Smooth muscle cell (in vitro differentiated cells): ENCODE measurements around the gene ZNF133. TPM values are rescaled to one million over a fixed set of nuclear protein-coding genes. Genes with fewer than 3 reads are reported as not detected.
"Not testable (repeated sequence)": the region's sequence is repeated elsewhere in the genome, so short reads cannot be mapped to it uniquely, and the experiment has no call there.

Experiments
- DNase-seq: peaks from one replicate; lab custom pipeline; 2025; ENCODE audit not compliant: unreplicated experiment; lab: John Stamatoyannopoulos, UW
- H2AFZ ChIP-seq: fragments of 200-600 bp; sonication (generic); 2 replicates; pipeline ENCODE4 v1.6.0; 2016; ENCODE audit warnings: antibody characterized with exemption, low read depth, mild to moderate bottlenecking
- H3F3A ChIP-seq: fragments of 200-600 bp; sonication (generic); 2 replicates; pipeline ENCODE4 v1.6.0; 2017; ENCODE audit warnings: antibody characterized with exemption, low read depth
- H3K27ac ChIP-seq: fragments of 200-600 bp; sonication (generic); 2 replicates; pipeline ENCODE4 v1.5.1; 2016; ENCODE audit warnings: low read depth, mild to moderate bottlenecking
- H3K27me3 ChIP-seq: fragments of 200-600 bp; sonication (generic); 2 replicates; pipeline ENCODE4 v1.6.1; 2016; ENCODE audit warnings: low read depth, mild to moderate bottlenecking
- H3K36me3 ChIP-seq: fragments of 200-600 bp; sonication (generic); 2 replicates; pipeline ENCODE4 v1.5.1; 2016; ENCODE audit warnings: low read depth
- H3K4me1 ChIP-seq: fragments of 200-600 bp; sonication (generic); 2 replicates; pipeline ENCODE4 v1.5.1; 2016; ENCODE audit warnings: low read depth
- H3K4me2 ChIP-seq: fragments of 200-600 bp; sonication (generic); 2 replicates; pipeline ENCODE4 v1.6.0; 2016; ENCODE audit warnings: mild to moderate bottlenecking
- H3K4me3 ChIP-seq: fragments of 200-600 bp; sonication (generic); 2 replicates; pipeline ENCODE4 v1.5.1; 2016; ENCODE audit warnings: mild to moderate bottlenecking
- H3K79me2 ChIP-seq: fragments of 200-600 bp; sonication (generic); 2 replicates; pipeline ENCODE4 v1.6.0; 2016; ENCODE audit warnings: low read depth, mild to moderate bottlenecking
- H3K9ac ChIP-seq: fragments of 200-600 bp; sonication (generic); 2 replicates; pipeline ENCODE4 v1.6.0; 2016; ENCODE audit warnings: low read depth
- H3K9me3 ChIP-seq: fragments of 200-600 bp; sonication (generic); replicated peaks from 2 replicates; pipeline ENCODE4 v1.5.1; 2016; ENCODE audit warnings: low read depth
- H4K20me1 ChIP-seq: fragments of 200-600 bp; sonication (generic); 2 replicates; pipeline ENCODE4 v1.6.0; 2016; ENCODE audit warnings: low read depth
- WGBS: methylation state at CpG from one replicate; pipeline ENCODE4 v1.1.7; 2016; ENCODE audit warnings: low lambda C conversion rate; 5-methylcytosine and 5-hydroxymethylcytosine counted together
- polyA plus RNA-seq: library from polyadenylated mRNA; unstranded; fragments of >200 nt; fragmentation: Nextera tagmentation; extraction: Ambion mirVana; gene quantifications from 2 replicates; pipeline ENCODE4 v1.2.1, GENCODE V29; 2016
- total RNA-seq: library from RNA; depleted of rRNA; stranded (reverse); fragments of >200 nt; gene quantifications from 2 replicates; pipeline ENCODE4 v1.2.3, GENCODE V29; 2014
- TF ChIP-seq, protein P1 (sequence below): fragments of 200-600 bp; sonication (generic); IDR thresholded peaks from 2 replicates; pipeline ENCODE4 v1.5.1; 2017; ENCODE audit warnings: borderline replicate concordance, mild to moderate bottlenecking, antibody characterized with exemption; ENCODE audit not compliant: insufficient read depth, poor library complexity, severe bottlenecking

The ZNF133 gene
- total and polyA plus RNA-seq, 2 experiments from 2014 or later = 12.5 to 22.4 TPM

DNA sequence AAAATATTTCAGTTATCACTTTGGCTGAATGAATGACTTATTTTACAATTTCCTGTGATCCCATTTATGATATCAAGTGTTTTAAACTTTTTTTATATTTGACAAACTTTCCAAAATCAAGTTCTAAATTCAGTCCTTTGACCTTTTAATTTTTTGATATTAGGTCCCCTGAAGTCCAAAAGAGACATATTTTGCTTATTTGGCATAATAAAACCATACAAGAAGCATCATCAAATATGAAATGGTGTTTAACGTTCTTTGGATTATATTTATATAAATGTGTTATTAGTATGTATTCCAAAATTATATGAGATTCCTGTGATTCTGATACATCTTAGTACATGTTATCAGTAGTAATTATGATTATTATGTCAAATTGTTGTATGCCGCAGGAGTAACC is 38.7 kb downstream of the ZNF133 start:
- Histone ChIP-seq H3K36me3 (no peaks in the 10 kb centered on the region), H3F3A (peaks cover 6% of the 10 kb centered on the region), H3K79me2 (no peaks in the 10 kb centered on the region), H3K27ac (no peak overlapping the region), H4K20me1 (no peaks in the 10 kb centered on the region), H3K9ac (no peak overlapping the region), H3K4me2 (no peak overlapping the region), H3K9me3 (peaks cover 14% of the 10 kb centered on the region), H3K4me3 (no peak overlapping the region), H3K27me3 (no peaks in the 10 kb centered on the region), H3K4me1 (peaks cover 15% of the 10 kb centered on the region), H2AFZ (no peak overlapping the region)
- TF ChIP-seq, protein P1, sequence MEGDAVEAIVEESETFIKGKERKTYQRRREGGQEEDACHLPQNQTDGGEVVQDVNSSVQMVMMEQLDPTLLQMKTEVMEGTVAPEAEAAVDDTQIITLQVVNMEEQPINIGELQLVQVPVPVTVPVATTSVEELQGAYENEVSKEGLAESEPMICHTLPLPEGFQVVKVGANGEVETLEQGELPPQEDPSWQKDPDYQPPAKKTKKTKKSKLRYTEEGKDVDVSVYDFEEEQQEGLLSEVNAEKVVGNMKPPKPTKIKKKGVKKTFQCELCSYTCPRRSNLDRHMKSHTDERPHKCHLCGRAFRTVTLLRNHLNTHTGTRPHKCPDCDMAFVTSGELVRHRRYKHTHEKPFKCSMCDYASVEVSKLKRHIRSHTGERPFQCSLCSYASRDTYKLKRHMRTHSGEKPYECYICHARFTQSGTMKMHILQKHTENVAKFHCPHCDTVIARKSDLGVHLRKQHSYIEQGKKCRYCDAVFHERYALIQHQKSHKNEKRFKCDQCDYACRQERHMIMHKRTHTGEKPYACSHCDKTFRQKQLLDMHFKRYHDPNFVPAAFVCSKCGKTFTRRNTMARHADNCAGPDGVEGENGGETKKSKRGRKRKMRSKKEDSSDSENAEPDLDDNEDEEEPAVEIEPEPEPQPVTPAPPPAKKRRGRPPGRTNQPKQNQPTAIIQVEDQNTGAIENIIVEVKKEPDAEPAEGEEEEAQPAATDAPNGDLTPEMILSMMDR = no peak
- no peak for DNase-seq
- WGBS = 98% methylated on average over 2 of the region's 2 CpGs

DNA sequence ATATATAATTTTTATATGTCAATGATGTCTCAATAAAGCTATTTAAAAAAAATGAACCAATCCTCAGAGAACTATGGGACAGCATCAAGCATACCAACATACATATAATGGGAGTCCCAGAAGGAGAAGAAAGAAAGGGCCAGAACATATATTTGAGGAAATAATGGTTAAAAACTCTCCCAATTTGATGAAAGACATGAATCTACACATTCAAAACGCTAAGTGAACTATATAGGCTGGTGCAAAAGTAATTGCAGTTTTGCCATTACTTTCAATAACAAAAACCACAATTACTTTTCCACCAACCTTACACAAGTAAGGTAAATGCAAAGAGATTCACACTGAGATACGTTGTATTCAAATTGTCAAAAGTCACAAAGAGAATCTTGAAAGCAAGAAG is 43.4 kb downstream of the ZNF133 start:
- 88% methylated on average over 2 of the region's 2 CpGs for WGBS
- H3K36me3 ChIP-seq = no peaks in the 10 kb centered on the region
- H2AFZ ChIP-seq = no peak overlapping the region
- H3K27me3 ChIP-seq = no peaks in the 10 kb centered on the region
- TF ChIP-seq, protein P1 = no peak
- H4K20me1 ChIP-seq = no peaks in the 10 kb centered on the region
- H3K4me1 ChIP-seq = no peaks in the 10 kb centered on the region
- H3K4me3 ChIP-seq = no peak overlapping the region
- no peak for DNase-seq
- peaks cover 15% of the 10 kb centered on the region for H3K9me3 ChIP-seq
- H3K27ac ChIP-seq = no peak overlapping the region
- H3K79me2 ChIP-seq = no peaks in the 10 kb centered on the region
- H3K9ac ChIP-seq = no peak overlapping the region
- no peaks in the 10 kb centered on the region for H3F3A ChIP-seq
- no peak overlapping the region for H3K4me2 ChIP-seq

DNA sequence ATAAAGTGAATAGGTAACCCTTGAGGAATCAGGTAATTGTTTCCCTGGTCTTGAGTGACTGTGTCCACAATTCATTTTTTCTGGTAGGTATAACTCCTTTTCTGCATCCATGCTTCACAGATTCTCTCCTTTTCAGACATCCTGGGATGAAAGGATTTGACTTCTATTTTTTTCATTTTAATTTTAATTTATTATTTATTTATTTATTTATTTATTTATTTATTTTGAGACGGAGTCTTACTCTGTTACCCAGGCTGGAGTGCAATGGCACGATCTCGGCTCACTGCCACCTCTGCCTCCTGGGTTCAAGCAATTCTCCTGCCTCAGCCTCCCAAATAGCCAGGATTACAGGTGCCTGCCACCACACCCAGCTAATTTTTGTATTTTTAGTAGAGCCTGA is 61.4 kb downstream of the ZNF133 start:
- 65% methylated on average over 3 of the region's 3 CpGs for WGBS
- not testable (repeated sequence) for H3K36me3 ChIP-seq, H4K20me1 ChIP-seq, H3K4me2 ChIP-seq, H3K27ac ChIP-seq, H3K79me2 ChIP-seq, H3K27me3 ChIP-seq, H3F3A ChIP-seq, H3K4me3 ChIP-seq, H3K9me3 ChIP-seq, DNase-seq, H2AFZ ChIP-seq, H3K4me1 ChIP-seq, H3K9ac ChIP-seq

DNA sequence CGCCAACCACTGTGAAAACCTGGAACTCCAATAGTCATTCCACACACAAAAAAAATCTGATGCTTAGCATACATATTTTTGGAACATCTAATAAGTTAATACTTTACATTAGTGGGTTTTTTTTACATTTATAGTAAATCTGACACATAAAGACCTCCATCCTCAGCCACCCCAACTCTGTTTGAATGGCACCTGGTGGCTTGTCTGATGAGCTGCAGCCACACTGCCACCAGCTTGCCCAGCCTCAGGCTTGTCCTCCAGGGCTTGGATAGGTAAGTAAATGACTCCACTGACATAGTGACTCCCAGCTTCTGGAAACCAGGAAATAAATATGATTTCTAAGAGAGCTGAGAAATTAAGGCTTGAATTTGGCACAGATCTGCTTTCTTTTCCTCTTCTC is 71.5 kb downstream of the ZNF133 start:
- Histone ChIP-seq H3K4me2 (no peak overlapping the region), H3K4me1 (no peaks in the 10 kb centered on the region), H3K4me3 (no peak overlapping the region), H3K9ac (no peak overlapping the region), H3K27ac (no peak overlapping the region), H3K9me3 (no peaks in the 10 kb centered on the region), H3K27me3 (no peaks in the 10 kb centered on the region), H2AFZ (no peak overlapping the region), H3K79me2 (no peaks in the 10 kb centered on the region), H3K36me3 (no peaks in the 10 kb centered on the region), H4K20me1 (no peaks in the 10 kb centered on the region), H3F3A (no peaks in the 10 kb centered on the region)
- 88% methylated on average over 1 of the region's 1 CpG for WGBS
- TF ChIP-seq, protein P1 = no peak
- no peak for DNase-seq
